COR-L47 (cell line): ENCODE results near the gene LIN37.
"Not testable (repeated sequence)": the region's sequence is repeated elsewhere in the genome, so short reads cannot be mapped to it uniquely, and the experiment has no call there.

Experiments used
- DNase-seq: peaks from one replicate; lab custom pipeline; 2025; lab: John Stamatoyannopoulos, UW

Gene LIN37

DNA sequence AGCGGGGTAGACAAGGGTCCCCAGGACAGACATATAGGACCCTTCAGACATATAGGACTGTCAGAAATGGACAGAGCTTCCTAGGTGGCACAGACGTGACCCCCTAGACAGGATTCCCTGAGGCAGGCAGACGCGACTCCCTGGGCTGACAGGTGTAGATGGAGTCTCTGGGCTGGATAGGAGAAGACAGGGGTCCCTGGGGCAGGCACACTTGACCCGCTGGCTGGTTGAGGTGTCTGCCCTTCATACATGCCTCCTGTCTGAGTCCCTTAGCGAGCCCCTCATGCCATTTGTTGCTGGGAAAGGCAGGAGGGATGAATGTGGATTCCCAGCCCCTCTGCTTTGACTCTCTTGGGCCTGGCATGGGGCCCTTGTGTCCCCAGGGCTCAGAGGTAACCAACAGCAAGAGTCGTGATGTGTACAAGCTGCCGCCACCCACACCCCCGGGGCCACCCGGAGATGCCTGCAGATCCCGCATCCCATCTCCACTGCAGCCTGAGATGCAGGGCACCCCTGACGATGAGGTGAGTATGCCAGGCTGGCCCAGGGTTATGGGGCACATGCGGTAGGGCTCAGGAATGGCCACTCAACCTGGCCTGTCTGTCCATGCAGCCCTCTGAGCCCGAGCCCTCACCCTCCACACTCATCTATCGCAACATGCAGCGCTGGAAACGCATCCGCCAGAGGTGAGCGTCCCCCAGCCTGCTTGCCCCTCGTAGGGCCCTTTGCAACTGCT lies 5.4 kb downstream of the LIN37 start:
- no peak for DNase-seq

DNA sequence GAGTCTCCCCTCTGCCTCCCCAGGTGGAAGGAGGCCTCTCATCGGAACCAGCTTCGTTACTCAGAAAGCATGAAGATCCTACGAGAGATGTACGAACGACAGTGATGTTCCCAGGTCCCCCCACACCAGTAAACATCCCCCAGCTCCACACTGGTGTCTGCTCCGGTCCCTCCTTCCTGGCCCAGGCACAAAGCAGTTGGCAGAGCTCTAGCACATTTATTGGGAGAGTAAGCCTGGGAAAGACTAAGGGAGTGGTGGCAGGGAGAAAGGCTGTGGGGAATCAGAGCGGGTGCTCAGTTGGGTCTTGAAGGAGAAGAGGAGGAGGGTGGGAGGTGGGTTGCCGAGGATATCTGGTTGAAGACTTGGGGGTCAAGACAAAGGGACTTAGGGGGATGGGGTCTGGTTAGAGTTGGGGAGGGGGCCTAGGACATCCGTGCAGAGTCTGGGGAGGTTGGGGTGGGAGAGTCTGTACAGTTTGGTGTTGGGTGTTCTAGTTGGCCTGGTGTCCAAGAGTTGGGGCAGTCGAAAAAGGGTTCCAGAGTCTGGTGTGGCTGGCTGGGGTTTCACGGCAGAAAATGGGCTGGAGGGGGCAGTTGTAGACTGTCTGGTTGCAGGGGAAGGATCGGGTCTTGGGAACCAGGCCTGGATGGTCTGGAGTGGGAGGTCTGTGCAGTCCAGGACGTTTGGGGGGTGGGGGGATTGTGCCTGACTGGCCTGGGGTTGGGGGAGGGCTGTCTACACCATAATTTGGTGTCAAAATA lies 6.2 kb downstream of the LIN37 start:
- DNase-seq: no peak

DNA sequence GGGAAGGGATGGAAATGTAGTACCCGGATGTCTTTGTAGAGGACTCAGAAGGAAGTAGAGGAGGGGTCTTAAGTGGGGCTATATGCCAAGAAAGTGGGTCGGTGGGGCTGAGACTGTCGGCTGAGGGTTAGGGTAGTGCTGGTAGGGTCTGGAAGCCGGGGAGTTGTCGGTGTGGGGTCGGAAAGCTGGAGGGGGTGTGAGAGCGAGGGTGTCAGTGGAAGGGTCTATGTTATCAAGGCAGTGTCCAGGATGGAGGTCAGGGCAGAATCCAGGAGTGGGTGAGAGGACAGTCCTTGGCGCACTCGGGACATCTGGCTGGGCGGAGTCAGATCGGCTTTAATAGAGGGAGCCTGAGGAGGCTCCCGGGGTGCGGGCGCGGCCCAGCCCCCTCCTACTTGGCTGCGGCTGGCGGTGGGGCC lies 6.8 kb downstream of the LIN37 start:
- no peak for DNase-seq

DNA sequence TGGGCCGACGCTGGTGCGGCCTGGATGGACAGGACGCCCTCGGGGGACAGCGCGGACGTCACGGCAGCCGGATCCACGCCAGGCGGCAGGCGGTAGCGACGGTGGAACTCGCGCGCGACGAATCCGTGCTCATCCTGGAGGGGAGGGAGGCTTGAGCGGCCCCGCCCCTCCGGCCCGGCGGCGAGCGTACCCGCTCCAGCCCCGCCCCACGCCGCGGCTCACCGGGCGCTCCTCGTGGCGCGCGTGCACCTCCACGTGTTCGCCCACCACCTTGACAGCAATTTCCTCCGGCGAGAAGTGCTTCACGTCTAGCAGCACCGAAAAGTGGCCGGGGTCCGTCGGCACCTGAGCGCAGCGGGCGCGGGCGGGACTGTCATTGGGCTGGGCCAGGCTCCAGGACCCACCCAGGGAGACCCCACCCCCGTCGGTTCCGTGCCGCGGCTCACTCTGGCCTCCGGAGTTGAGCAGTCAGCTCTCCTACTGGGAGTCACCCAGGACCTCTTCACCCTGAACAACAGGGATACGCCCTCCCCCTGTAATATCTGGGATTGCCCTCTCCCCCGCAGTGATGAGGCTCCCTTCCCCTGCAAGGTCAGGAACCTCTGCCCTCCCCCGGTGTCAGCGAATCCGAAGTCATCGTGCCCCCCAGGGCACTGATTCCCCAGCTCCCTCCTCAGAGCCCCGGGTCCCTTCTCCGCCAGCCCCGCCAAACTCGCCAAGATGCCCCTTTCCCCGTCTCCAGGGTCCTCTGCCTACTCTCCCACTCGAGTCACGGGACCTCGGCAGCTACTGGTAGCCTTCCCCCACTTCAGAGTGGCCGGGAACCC lies 7.4 kb downstream of the LIN37 start:
- DNase-seq: no peak

DNA sequence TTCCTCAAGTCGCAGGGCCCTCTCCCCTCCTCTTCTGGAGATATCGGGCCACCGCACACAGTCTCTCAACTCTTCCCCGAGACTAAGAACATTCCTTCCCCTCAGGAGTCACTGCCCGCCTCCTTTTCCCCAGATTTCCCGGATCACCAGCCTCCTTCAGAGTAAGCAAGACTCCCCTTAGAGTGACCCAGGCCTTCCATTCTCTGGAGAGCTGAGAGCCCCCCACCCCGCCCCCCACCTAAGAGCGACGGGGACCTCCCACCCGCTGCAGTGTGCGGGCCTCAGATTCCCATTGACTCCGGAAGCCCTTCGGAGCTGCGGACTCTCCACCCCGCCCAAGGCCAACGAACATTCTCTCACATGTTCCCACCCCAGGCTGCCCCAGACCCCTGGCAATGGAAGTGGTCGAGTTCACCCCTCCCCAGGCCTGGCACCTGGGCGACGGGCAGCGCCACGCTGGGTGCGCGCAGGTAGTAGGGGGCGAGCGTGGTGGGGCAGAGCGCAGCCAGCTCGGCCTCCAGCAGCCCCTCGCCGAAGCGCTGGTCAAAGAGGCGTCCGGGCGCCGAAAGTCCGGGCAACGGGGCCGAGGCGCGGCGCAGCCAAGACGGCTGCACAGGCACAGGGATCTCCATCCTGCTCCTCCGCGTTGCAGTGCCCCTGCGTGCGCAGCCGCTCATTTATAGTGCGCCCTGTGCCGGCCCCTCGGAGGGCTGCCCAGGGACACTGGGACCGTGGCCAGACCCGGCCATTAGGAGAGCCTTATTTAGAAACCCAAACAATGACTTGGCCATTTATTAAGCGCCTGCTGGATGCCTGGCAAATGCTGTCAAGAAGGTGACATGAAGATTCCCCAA lies 8.2 kb downstream of the LIN37 start, which contains the start of gene HSPB6:
Gene HSPB6, minus strand, starts transcription at position 653 of the 854 bp plus-strand sequence. Its CDS starts 21 bp downstream, at position 632.
- no peak for DNase-seq

DNA sequence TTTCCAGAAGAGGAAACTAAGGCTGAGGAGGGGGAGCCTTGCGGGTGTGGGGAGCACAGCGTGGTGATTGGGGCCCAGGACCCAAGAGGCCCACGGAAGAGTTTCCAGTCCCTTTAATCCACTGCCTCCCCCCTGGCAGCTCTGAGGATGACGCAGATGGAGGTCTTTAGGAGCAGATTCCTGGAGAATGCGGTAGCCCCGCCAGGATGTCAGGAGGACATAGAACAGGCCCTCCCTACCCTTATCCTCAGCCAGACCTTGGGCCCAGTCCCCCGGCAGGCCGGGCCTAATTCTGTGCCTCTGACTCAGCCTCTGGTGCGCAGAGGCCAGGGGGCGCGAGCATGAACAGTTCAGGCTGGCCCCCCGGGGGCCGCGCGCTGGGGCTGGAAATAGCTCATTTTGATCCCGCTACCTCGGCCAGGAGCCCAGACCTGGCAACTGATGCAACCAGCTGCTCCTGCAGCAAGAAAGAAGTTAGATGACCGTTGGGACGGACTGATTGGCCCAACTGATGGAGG lies 8.9 kb downstream of the LIN37 start:
- peak; percentile 18 for DNase-seq

DNA sequence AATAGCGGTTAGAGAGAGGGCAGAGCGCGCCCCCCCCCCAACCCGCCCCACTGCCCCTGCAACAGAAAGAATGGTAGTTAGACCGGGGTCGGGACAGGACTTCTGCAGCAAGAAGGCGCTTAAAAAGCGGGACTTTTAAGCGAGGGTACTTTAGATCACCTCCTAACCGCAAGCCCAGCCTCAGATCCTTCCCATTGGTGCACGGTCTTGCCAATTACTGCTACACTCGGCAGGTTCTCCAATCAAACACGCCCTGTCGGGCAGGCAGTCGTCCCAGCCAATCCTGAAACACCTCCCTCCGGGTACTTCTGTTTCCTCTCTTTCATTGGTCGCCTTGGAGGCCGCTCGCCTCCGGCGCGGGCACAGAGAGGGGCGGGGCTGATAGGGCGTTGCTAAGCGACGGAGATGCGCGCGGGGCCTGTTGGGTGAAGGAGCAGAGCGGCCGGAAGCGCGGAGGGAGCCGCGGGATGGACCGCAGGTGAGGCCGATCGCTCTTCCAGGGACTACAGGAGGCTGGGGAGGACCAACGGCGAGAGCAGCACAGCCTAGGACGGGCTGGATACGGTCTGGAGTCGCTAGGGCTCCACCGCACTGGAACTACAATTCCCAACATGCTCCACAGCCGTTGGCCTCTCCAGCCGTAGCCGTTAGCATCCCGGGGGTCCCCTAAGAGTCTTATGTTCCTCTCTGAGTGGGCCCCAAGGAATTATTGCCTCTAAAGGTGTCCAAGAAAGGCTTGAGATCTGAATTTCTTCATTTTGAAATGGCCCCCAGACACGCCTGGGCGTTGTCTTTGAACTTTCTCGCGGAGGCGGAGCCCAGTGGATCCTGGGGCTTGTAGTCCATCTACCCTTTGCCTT lies 9.6 kb downstream of the LIN37 start, which contains the start of gene PROSER3:
Gene PROSER3, plus strand, starts transcription at position 428 of the 860 bp plus-strand sequence. Its CDS starts 40 bp downstream, at position 468.
- DNase-seq: peak; percentile 98

DNA sequence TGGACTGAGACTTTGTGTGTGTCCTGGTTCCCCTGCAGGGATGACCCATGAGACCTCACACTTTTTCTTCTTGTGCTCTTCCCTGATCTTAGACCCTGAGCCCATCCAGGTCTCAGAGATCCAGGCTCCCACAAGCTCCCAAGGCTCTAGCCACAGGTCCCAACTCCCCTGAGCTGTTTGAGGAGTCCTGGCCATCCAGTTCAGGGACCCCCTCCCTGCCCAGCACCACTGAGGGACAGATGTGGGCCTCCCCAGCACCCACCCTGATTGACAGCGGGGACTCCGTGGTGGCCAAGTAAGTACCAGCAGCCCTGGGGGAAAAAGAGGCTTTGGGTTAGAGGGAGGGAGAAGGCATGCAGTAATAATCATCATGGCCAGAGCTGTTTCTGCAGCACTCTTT lies 11.3 kb downstream of the LIN37 start:
- DNase-seq: no peak

DNA sequence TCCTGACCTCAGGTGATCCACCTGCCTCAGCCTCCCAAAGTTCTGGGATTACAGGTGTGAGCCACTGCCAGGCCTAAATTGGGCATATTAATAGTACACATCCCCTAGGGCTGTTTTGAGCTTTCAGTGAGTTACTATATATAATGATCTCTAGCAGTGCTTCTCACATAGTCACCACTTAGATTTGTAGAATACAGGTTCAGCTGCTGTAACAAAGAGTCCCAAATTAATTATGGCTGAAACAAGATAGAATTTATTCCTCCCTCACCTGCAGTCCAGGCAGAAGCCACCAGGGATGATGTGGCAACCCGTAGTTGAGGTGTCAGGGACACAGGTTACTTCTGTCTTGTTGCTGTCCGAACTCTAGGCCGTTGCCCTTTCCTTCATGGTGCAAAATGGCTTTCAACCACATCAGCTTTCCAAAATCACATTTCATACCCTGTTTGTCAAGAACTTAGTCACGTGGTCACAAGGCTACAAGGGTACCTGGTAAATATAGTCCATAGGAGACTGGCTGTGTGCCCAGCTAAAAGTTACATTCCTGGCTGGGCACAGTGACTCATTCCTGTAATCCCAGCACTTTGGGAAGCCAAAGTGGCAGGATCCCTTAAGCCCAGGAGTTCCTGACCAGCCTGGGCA lies 12.5 kb downstream of the LIN37 start:
- no peak for DNase-seq

DNA sequence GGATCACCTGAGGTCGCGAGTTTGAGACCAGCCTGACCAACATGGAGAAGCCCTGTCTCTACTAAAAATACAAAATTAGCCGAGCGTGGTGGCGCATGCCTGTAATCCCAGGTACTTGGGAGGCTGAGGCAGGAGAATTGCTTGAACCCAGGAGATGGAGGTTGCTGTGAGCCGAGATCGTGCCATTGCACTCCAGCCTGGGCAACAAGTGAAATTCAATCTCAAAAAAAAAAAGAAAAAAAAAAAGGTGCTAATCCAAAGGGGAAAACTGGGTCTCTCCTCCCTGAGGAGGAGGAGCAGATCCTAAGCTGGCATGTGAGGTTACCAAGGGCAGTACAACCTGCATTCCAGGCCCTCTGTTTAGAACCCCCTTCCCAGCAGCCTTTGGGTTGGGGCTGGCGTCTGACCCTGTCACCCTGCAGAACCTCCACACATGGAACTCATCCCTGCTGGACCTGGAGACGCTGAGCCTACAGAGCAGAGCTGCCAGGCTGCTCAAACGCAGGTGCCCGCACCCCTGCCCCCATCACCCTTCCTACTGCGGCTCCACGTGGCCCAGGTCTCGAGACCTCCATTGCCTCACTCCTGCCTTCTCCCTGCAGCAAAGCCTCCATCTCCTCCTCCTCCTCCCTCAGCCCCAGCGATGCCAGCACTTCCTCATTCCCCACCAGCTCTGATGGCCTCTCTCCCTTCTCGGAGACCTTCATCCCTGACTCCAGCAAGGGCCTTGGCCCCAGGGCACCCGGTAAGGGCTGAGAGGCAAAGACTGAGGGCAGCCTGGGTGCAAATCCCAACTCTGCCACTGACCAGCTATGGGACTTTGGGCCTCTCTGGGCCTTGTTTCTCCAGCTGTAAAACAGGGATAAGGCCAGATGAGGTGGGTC lies 16.3 kb downstream of the LIN37 start:
- no peak for DNase-seq

DNA sequence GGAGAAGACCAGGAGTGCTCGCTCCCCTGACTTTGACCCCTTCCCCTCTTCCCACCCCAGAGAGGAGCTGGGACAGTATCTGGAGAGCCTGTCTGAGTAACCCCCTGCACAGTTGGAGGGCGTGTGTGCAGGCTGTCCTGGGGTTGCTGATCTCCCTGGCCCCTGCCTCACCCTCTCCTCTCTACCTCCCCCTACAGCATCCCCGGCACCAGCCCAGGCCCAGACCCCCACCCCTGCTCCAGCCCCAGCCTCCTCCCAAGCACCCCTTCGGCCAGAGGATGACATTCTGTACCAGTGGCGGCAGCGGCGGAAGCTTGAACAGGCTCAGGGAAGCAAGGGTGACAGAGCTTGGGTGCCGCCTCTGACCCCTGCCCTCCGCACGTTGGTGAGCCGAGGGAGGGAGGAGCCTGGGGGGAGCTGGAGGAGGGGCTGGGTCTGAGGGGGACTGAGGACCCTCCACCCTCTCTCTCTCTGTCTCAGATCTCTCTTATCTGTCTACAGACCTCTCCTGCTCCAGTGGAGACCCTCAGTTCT lies 18.3 kb downstream of the LIN37 start:
- no peak for DNase-seq

DNA sequence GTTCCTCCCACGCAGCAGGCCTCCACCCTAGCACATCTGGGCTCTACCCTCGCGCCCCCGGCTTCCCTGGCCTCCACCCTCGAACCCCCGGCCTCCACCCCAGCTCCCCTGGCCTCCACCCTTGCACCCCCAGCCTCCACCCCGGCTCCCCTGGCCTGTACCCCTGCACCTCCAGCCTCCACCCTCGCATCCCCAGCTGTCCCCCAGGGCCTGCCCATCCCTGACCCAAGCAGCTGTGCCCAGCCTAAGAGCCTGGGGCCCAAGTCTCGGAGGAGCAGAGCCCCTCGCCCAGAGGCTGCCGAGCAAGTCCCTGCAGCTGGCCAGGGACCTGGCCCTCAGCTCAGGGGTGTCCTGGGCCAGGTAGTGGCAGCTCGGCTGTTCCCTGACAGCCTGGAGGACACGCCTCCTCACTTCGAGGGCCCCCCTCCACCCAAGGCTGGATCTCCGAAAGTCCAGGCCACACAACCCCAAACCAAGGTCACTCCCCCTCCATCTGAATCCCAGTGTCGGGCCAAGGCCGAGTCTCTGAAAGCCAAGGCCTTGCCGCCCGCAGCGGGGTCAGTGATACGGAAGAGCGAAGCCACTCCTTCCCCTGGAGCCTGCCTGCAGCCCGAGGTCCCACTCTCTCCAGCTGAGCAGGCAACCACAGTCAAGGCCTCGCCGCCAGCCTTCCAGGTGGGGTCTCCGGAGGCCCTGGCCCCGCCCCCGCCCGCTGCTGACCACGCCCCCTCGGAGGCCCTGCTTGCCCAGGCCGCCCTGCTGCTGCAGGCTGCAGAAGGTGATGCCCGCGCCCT lies 19.1 kb downstream of the LIN37 start:
- no peak for DNase-seq

DNA sequence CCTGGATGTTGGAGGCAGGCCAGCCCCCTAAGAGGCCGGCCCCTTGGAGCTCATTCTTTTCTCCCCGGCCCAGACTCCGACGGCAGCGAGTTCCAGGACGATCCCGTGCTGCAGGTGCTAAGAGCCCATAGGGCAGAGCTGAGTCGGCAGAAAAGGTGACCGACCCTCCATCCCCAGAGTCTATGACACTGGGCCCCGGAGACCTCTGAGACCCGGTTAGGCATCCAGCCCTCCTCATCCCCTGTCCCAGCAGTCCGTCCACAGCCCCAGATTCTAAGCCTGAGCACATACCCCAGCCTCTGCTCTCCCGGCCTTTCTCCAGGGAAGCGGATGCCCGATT lies 19.7 kb downstream of the LIN37 start:
- DNase-seq: no peak

DNA sequence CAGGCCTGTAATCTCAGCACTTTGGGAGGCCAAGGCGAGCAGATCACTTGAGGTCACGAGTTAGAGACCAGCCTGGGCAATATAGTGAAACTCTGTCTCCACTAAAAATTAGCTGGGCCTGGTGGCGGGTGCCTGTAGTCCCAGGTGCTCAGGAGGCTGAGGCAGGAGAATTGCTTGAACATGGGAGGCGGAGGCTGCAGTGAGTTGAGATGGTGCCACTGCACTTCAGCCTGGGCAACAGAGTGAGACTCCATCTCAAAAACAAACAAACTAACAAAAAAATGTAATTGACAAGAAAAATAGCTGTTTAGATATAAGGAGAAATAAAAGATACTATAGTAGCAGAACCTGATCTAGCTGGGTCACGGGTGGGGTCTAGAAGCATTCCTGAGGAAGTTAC lies 24.0 kb downstream of the LIN37 start:
- not testable (repeated sequence) for DNase-seq

DNA sequence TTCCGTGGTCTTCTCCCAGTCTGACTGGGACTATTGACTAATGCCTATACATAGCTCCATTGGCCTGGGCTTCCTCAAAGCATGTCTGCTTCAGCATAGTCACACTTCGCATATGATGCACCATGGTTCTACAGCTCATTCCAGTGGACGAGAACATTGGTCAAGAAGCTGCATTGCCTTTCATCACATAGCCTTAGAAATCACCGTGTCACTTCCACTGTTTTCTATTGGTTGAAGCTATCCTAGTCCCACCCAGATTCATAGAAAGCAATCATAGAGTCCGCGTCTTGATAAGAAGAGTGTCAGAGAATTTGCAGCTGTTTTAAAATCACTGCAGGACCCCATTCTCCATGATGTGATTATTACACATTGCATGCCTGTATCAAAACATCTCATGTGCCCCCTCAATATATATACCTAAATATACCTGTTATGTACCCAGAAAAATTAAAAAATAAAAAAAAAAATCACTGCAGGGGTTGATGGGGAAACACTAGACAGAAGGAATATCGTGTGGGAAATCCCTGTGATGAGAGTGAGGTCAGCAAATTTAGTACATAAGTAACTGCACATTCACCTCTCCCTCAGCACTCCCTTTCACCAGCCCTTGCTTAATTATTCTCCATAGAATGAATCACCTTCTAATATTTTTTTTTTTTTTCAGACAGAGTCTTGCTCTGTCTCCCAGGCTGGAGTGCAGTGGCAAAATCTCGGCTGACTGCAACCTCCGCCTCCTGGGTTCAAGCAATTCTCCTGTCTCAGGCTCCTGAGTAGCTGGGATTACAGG lies 24.8 kb downstream of the LIN37 start:
- DNase-seq: no peak

DNA sequence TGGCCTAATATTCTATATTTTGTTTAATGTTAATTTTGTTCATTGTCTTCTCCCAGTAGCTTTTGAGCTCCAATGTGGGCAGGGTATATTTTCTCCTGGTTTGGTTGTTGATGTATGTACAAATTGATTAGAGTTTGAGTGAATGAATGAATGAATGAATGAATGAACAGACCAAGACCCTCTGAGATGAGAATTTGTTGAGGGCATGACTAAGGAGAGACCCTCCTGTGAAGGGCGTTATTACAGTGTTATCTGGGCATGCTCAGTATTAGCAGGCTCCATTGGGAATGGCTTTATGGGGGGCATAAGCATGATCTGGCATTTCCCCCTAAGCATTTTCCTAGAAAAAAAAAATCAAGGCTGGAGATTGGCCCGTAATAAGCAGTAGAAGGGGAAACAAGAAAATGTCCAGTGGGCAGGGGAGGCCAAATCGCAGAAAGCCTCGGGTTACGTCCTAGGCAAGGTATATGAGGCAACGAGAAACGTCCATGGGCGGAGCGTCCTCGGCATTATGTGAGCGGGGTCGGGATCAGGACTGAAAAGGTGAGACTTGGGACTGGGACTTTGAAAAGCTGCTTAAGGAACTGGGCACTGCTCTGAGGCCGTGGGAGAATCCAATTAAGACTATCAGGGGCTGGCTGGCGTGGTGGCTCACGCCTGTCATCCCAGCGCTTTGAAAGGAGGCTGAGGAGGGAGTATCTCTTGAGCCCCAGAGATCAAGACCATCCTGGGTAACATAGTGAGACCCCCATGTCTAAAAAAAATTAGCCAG lies 26.1 kb downstream of the LIN37 start:
- no peak for DNase-seq
